GM19238 (cell line): Measurements from ENCODE around the gene MAST2.
"Not testable (repeated sequence)": the region's sequence is repeated elsewhere in the genome, so short reads cannot be mapped to it uniquely, and the experiment has no call there.

ENCODE experiments used
- DNase-seq: peaks from one replicate; pipeline ENCODE4 v3.0.0; 2011; ENCODE audit warnings: low spot score; ENCODE audit not compliant: insufficient read length

Gene MAST2

GRCh38 chr1:45809761-45810160, 6.3 kb downstream of the MAST2 start:
- no peak for DNase-seq

- DNase-seq = no peak
These were observed 11.4 kb downstream of the MAST2 start for GRCh38 chr1:45814776-45815175.

- no peak for DNase-seq
These were observed 12.5 kb downstream of the MAST2 start for GRCh38 chr1:45815667-45816458.

- no peak for DNase-seq
These were observed 16.8 kb downstream of the MAST2 start for GRCh38 chr1:45820173-45820572.

- DNase-seq = no peak
These were observed 17.4 kb downstream of the MAST2 start for GRCh38 chr1:45820788-45821187.

- DNase-seq = no peak
These were observed 19.2 kb downstream of the MAST2 start for GRCh38 chr1:45822644-45823043.

- no peak for DNase-seq
These were observed 21.2 kb downstream of the MAST2 start for GRCh38 chr1:45824607-45825006.

- DNase-seq = no peak
These were observed 23.8 kb downstream of the MAST2 start for GRCh38 chr1:45827256-45827655.

- DNase-seq = no peak
These were observed 25.4 kb downstream of the MAST2 start for GRCh38 chr1:45828841-45829240.

GRCh38 chr1:45833361-45833760, 29.9 kb downstream of the MAST2 start:
- DNase-seq = no peak

GRCh38 chr1:45834689-45835088, 31.3 kb downstream of the MAST2 start:
- no peak for DNase-seq

GRCh38 chr1:45836451-45836850, 33.0 kb downstream of the MAST2 start:
- DNase-seq = no peak

- DNase-seq = not testable (repeated sequence)
These were observed 33.4 kb downstream of the MAST2 start for GRCh38 chr1:45836861-45837260.

GRCh38 chr1:45838322-45838721, 34.9 kb downstream of the MAST2 start:
- DNase-seq = not testable (repeated sequence)

- DNase-seq = no peak
These were observed 37.3 kb downstream of the MAST2 start for GRCh38 chr1:45840704-45841103.

GRCh38 chr1:45842786-45843185, 39.4 kb downstream of the MAST2 start:
- DNase-seq = no peak

- DNase-seq = no peak
These were observed 40.1 kb downstream of the MAST2 start for GRCh38 chr1:45843474-45843905.

- DNase-seq = not testable (repeated sequence)
These were observed 40.6 kb downstream of the MAST2 start for GRCh38 chr1:45844000-45844399.

GRCh38 chr1:45846931-45847330, 43.5 kb downstream of the MAST2 start:
- DNase-seq = no peak

- DNase-seq = no peak
These were observed 44.7 kb downstream of the MAST2 start for GRCh38 chr1:45848097-45848496.

GRCh38 chr1:45848714-45849113, 45.3 kb downstream of the MAST2 start:
- no peak for DNase-seq

- no peak for DNase-seq
These were observed 46.6 kb downstream of the MAST2 start for GRCh38 chr1:45850017-45850416.

- no peak for DNase-seq
These were observed 51.3 kb downstream of the MAST2 start for GRCh38 chr1:45854724-45855123.
